Measurements from ENCODE around the gene NBL1.

NBL1 gene

DNA sequence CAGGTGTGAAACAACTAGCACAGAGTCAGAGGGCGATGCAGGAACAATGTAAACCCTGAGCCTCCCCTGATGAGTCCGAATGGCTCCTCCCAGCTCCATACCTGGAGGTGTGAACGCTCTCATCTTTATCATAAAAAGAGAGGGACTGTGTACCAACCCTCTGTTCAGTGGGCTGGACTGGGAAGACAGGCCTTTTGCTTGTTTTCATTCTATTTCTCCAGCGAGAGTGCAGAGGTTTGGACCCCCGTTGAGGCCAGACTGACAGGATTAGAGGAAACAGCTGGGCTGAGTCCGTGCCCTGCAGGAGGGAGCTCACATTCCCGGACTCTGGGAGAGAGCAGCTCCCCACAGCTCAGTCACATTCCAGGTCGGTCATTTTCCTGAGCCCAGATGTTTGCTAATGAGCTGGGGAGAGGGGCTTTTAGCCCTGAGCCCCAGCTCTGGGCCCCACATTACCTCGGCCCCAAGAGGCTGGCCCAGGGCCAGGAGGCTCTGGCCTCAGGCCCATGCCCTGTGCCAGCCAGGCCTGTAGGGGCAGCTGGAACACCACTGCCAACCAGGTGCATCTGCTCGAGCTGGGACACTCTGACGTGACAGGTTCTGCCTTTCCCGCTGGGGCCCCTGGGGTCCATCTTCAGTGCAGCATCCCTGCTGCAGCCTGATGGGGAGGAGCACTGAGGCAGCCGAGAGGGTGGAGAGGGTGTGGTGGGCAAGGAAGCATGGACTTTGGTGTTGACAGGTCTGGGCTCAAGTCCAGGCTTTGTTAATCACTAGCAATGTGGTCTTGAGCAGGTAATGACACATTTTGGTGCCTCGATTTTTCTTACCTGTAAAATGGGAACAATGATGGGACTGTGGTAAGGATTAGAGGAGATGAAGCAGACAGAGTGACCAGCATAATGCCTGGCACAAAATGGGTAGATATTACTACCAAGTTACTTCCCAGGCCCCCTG is 3.5 kb upstream of the NBL1 start:
- in situ Hi-C loops (cut with HindIII; ENCODE audit: low pct_ligation_motif_present, low pct_unique_long_range_greater_than_20kb, low sequenced_read_pairs): no loop called here

GRCh38 chr1:19643121-19643520 is 990 bp upstream of the NBL1 start:
- DNase-seq: peak; percentile 74
- in situ Hi-C loops (cut with HindIII; ENCODE audit: low pct_ligation_motif_present, low pct_unique_long_range_greater_than_20kb, low sequenced_read_pairs): no loop called here

More for the DNA sequence above, 3.5 kb upstream of the NBL1 start:
- peak; percentile 71 for DNase-seq

DNA sequence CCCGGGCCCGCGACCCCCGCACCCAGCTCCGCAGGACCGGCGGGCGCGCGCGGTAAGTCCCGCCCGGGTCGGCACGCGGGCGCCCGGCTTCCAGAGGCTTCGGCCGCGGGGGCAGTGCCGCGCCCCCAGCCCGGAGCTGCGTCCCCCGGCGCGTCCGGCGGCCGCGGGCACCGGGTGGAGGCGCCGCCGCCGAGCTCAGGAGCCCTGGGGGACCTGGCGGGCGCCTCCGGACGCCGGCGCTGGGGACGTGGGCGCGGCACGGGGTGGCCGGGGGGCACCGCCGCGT is 227 bp downstream of the NBL1 start:
- no peak for DNase-seq
- in situ Hi-C loops (cut with HindIII; ENCODE audit: low pct_ligation_motif_present, low pct_unique_long_range_greater_than_20kb, low sequenced_read_pairs): no loop called here

GRCh38 chr1:19644681-19645410 is 735 bp downstream of the NBL1 start:
- in situ Hi-C loops (cut with HindIII; ENCODE audit: low pct_ligation_motif_present, low pct_unique_long_range_greater_than_20kb, low sequenced_read_pairs): no loop called here
- DNase-seq: no peak

DNA sequence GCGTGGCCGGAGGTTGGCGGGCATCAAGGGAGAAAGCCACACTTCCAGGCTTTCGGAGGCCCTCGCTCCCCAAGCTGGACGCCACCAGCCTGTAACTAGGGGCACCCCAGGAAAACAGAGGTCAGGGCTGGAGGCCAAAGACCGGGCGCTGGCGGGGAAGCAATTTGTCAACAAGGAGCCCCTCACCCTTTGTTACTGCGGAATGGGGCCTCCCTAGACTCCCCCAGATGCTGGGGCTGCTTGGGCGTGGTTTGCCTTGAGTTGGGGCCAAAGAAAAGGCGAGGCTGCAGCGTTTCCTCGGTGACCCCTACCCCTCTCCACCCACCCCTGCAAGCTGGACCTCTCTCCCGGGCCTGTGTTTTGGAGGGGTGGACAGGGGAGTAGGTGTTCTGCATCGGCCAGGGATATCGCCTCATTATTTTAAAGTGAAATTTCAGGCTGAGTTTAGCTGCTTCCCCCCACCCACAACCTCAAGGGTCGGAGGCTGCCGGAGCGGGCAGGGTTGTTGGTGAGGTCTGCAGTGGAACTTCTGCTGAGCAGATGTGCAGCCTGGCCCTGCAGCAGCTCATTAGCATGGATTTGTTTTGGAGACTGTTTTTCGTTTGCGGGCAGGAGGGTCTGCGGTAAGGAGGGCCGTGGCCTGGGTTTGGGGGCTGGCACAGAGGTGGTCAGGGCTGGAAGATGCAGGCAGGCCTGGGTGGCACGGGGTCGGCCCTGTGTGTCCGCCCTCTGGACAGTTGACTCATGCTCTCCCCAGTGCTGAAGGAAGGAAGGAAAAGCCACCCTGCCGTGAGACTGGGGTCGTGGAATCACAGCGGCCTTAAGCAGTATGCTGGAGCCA is 1.5 kb downstream of the NBL1 start:
- in situ Hi-C loops (cut with HindIII; ENCODE audit: low pct_ligation_motif_present, low pct_unique_long_range_greater_than_20kb, low sequenced_read_pairs): no loop called here
- no peak for DNase-seq

DNA sequence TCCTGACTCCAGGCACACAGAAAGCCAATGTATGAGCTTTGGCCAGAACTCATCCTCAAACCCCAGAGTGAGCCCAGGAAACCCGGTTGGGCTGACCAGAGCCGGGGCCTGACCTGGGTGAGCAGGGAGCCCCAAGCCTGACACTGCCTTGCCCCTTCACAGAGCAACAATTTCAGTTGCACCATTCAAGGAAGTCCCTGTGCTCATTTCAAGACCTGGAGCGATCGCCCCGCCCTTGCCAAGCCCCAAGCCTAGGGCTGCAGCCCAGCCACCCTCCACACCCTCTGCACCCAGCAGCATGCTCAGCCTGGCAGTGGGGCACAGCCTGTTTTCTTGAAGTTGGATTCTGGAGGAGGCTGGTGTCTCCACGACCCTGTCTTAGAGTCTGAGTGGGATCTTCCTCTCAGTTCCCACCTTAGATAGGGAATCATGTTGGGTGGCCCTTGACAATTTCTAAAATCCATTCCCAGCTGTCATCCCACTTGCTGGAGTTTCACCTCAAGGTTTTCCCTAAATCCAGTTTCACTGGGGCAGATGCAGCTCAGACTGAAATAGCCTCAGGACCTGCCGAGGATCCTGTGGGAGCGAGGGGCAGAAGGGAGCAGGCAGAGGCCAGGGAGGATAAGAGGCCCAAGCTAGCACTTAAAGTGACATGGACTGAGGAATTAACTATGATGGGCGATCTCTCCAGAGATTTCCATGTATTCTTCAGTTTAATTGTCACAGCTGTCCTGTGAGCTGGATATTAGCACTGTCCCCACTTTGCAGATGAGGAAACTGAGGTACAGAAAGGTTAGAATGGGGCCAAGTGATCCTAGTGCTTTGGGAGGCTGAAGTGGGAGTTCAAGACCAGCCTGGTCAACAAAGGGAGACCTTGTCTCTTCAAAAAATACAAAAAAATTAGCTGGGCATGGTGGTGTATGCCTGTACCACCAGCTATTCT is 2.5 kb downstream of the NBL1 start:
- in situ Hi-C loops (cut with HindIII; ENCODE audit: low pct_ligation_motif_present, low pct_unique_long_range_greater_than_20kb, low sequenced_read_pairs): no loop called here
- DNase-seq: no peak

GRCh38 chr1:19647643-19648042 is 3.5 kb downstream of the NBL1 start:
- no peak for DNase-seq
- in situ Hi-C loops (cut with HindIII; ENCODE audit: low pct_ligation_motif_present, low pct_unique_long_range_greater_than_20kb, low sequenced_read_pairs): no loop called here

GRCh38 chr1:19648239-19648638 is 4.1 kb downstream of the NBL1 start:
- in situ Hi-C loops (cut with HindIII; ENCODE audit: low pct_ligation_motif_present, low pct_unique_long_range_greater_than_20kb, low sequenced_read_pairs): no loop called here
- no peak for DNase-seq

DNA sequence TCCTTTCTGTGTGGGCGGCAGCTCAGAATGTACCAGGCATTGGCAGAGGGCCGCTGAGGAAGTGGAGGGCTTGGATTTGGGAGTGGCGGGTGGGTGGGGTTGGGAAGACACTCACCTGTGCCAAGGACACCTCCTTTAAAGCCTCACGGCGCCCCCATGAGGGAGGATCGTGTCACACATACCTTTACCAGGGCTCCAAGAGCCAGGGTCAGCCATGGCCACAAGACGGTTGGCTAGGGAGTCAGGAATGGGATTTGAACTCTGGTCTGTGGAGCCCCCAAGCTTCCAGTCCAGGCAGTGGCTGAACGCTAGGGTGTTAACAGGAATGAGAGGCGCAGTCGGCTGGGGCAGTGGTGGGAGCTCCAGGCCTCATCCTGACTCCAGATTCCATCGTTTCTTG is 4.6 kb downstream of the NBL1 start:
- no peak for DNase-seq

GRCh38 chr1:19650416-19651140 is 6.5 kb downstream of the NBL1 start:
- DNase-seq: no peak
- in situ Hi-C loops (cut with HindIII; ENCODE audit: low pct_ligation_motif_present, low pct_unique_long_range_greater_than_20kb, low sequenced_read_pairs): no loop called here

More for the DNA sequence above, 4.6 kb downstream of the NBL1 start:
- in situ Hi-C loops (cut with HindIII; ENCODE audit: low pct_ligation_motif_present, low pct_unique_long_range_greater_than_20kb, low sequenced_read_pairs): no loop called here

GRCh38 chr1:19651141-19651737 is 7.1 kb downstream of the NBL1 start:
- no peak for DNase-seq
- in situ Hi-C loops (cut with HindIII; ENCODE audit: low pct_ligation_motif_present, low pct_unique_long_range_greater_than_20kb, low sequenced_read_pairs): no loop called here

DNA sequence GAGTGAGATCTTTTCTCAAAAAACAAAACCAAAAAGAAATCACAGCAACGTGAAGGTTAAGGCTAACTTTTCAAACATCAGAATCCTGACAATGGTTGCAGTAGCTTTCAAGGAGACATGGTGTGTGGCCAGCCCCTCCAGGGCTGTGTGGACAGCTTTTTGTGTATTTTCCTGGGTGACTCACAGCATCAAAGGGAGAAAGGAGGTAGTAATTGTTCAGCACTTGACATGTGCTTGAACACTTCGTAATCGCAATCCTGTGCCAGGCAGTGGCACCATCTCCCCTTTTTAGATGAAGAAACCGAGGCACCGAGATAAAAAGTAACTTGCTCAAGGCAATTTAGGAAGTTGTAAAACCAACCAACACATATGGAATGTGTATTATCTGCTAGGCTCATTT is 10.3 kb downstream of the NBL1 start:
- in situ Hi-C loops (cut with HindIII; ENCODE audit: low pct_ligation_motif_present, low pct_unique_long_range_greater_than_20kb, low sequenced_read_pairs): no loop called here
- DNase-seq: no peak

DNA sequence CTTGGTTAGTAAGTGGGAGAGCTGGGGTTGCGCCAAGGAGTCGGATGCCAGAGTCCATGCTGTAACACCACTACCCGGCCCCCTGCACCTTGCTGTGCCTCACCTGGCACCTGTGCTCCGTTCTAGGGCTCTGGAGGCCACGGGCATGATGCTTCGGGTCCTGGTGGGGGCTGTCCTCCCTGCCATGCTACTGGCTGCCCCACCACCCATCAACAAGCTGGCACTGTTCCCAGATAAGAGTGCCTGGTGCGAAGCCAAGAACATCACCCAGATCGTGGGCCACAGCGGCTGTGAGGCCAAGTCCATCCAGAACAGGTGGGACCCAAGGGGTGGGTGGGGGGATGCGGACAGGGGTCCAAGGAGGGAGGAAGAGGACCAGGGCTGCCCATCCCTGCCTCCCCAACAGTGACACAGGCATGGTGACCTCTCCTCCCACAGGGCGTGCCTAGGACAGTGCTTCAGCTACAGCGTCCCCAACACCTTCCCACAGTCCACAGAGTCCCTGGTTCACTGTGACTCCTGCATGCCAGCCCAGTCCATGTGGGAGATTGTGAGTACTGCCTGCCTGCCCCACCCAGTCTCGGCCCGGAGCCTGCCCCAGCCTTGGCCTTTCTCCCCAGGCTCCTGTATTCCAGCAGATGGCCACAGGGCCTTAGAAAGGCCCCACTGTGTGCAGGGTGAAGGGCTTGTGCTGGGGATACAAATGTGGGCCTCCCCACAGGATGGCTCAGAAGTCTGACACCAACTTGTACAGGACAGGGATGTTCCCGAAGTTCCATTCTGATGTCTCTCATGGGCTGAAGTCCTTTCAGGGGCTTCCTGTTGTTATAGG is 11.0 kb downstream of the NBL1 start:
- DNase-seq: no peak
- in situ Hi-C loops (cut with HindIII; ENCODE audit: low pct_ligation_motif_present, low pct_unique_long_range_greater_than_20kb, low sequenced_read_pairs): no loop called here

- in situ Hi-C loops (cut with HindIII; ENCODE audit: low pct_ligation_motif_present, low pct_unique_long_range_greater_than_20kb, low sequenced_read_pairs): no loop called here
- DNase-seq: no peak
Measured at GRCh38 chr1:19655718-19656080, 11.6 kb downstream of the NBL1 start.

GRCh38 chr1:19656134-19656779 is 12.1 kb downstream of the NBL1 start:
- DNase-seq: no peak
- in situ Hi-C loops (cut with HindIII; ENCODE audit: low pct_ligation_motif_present, low pct_unique_long_range_greater_than_20kb, low sequenced_read_pairs): no loop called here
